EH (cell line): Measurements from ENCODE around the gene KRTAP4-9.
A peak's percentile ranks its signal among the peaks of the same experiment; 100 is the strongest.
"Not testable (repeated sequence)": the region's sequence is repeated elsewhere in the genome, so short reads cannot be mapped to it uniquely, and the experiment has no call there.

ENCODE experiments used
- DNase-seq: peaks from one replicate; pipeline ENCODE4 v3.0.0-alpha.2; 2015; ENCODE audit warnings: low read depth

The KRTAP4-9 gene

DNA sequence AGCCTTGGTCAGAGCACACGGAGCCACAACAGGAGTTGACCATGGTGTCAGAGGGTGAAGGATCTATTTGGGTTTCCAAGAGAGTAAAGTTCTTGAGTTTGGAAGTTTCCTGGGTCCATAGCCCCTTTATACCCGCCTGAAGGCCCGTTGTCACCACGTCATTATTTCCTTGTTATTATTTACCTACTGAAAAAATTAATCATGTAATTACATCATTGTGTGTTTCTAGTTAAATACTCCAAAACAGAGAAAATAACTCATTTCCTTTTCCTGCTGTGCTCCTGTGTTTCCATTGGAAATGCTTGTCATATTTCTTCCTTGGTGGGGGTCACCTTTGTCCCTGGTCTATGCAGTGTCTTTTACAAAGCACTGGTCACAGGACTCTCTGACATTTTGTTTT lies 7.1 kb upstream of the KRTAP4-9 start, which contains the start of gene KRTAP4-8:
TSS of gene KRTAP4-8 (minus strand) at position 101 of the 400 bp plus-strand sequence. CDS start at position 43, 58 bp downstream.
- DNase-seq: no peak

DNA sequence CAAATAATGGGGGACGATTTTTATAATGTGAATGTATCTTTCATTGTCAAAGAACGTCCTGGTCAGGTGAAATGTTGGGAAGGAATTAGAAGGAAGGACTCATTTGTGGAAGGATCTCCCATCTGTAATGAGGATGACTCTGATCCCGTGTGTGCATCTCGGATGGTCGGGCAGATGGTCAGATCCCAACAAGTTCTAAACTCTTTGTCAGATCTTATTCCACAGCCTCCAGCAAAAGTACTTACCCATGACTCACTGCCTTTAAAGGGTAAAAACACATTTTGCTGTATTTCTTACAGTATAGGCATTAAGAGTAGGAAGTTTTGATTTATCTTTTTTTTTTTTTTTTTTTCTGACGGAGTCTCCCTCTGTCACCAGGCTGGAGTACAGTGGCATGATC lies 6.7 kb upstream of the KRTAP4-9 start:
- DNase-seq: peak; percentile 94

DNA sequence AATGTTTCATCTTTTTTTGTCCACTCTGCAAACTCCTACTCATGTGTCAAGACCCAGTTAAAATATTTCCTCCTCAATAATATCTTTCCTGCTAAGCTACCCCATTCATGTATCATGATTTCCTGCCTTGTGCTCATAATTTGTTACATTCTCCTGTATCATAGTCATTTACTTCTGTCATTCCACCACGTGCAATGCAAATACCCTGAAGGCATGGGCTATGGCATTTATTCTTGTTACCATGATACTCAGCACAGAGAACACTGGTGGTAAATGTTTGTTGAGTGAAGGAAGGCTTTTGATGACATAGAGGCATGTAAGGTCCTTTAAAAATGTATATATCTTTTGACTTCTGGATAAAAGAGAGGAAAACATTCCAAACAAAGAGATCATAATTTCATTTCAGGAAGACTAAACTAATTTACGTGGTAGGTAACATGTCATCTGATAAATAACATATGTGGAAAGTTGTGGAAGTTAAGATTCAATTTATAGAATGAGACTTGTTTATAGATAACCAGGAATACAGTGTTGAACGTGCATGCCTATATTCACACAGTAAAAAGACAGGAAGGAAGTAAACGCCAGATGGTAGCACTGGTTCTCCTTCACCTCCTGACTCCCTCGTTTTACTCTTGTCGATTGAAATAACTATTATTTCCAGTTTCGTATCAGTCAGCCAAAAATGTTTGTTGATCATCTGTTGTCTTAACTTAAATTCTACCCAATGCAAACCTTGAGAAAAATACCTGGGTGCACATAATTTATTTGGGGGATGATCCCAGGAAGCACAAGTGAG lies 5.3 kb upstream of the KRTAP4-9 start:
- peak; percentile 97 for DNase-seq

DNA sequence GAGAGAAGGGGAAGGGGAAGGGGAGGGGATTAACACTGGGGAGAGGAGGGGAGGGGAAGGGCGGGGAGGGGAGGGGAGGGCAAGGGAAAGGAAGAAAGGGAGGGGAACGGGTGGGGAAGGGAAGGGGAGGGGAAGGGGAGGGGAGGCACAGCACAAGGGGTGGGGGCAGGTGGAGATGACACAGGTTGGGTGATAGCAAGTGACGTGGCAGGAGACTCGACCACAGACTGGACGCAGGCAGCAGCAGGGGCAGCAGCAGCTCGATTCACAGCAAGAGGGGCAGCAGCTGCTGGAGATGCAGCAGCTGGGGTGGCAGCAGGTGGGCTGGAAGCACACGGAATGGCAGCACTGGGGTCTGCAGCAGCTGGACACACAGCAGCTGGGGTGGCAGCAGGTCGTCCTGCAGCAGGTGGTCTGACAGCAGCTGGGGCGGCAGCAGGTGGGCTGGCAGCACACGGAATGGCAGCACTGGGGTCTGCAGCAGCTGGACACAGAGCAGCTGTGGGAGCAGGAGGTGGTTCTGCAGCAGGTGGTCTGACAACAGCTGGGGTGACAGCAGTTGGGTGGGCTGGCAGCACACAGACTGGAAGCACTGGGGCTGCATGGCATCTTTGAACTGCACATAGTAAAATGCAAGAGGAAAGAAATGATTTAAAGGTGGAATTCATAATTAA lies 3.5 kb upstream of the KRTAP4-9 start, which contains the start of gene KRTAP4-16:
TSS of gene KRTAP4-16 (minus strand) at position 624 of the 674 bp plus-strand sequence. CDS start at position 624, 0 bp downstream.
- no peak for DNase-seq

DNA sequence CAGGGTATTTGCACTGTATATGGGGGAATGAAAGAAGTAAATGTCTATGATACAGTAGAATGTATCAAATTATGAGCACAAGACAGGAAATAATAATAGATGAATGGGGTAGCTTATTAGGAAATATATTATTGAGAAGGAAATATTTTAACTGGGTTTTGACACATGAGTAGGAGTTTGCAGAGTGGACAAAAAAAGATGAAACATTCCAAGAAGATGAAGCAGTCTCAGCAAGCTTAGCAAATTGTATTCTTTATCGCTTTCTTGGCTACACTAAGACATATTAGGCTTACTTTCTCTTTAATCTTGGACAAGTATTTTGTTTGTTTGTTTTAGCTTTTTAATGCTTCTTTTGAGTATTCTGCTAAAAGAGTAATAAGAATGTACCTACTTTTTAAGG lies 1.3 kb upstream of the KRTAP4-9 start:
- DNase-seq: peak; percentile 55

DNA sequence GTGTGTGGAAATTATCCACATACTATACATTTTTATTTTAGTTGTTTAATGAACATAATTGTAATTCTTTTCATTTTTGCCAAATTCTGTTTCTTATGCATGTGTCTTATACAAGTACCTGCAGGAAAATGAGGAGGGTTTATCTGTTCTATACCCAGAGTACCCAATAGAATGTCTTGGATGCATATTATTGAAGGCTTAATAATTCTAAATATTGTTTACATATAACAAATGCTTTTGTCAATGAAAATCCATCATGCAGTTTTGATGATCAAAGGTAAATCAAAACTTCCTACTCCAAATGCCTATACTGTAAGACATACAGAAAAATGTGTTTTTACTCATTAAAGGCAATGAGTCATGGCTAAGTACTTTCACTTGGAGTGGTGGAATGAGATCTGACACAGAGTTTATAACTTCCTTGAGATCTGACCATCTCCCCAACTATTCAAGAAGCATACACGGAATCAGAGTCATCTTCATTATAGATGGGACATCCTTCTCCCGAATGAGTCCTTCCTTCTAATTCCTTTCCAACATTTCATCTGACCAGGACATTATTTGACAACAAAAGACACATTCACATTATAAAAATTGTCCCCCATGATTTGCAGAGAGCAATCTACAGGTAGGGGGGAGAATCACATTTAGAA lies 677 bp upstream of the KRTAP4-9 start:
- DNase-seq: peak; percentile 87

DNA sequence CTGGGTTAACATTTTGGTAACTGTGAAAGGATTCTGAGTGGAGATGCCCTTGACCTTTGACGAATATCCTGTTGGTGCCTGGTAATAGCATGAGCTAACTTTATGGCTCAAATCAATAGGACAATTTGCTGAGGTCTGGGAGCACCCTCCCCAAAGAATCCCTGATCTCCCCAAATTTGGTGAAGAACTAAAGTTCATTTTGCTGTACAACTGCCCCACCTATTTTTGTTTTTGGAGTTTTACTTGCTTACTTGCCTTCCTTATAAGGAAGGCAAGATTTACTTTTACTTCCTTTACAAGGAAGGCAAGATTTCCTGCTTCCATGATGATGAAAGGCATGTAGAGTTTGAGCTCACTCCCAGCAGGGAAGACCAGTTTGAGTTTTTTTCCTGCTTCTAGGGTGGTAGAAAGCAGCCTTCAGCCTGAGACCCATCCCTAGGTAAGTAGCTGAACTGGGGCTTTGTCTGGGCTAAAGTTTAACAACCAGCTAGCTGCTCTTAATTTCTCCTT lies 2.8 kb downstream of the KRTAP4-9 start:
- peak; percentile 78 for DNase-seq

DNA sequence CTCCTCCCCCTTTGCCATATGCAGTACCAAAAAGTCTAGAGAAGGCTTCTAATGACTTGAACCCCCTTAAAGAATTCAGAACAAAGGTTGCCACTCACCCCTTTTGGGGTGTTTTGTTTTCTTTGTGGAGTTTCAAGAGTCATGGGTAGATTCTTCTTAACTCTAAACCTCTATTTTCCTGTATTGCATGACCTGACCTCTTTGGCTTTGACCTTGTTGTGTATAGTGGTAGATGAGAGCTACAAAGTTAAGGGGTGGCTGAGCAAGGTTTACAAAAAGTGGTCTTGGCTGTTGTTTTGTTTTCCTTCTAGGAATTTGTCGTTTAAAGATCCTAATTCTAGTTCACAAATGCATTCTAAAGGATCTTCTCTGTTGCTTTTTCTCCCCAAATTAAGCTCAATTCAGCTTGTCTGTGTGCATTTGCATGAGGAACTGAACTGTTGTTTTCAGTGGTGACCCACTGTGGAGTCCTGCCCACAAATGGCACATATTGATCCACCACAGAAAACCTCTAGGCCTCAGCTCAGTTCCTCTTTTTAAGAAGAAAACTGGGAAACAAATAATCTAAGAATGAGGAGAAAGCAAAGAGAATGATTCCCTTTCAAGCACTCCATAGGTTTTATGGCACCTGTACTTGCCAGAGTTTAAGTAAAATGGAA lies 3.7 kb downstream of the KRTAP4-9 start:
- DNase-seq: not testable (repeated sequence)

DNA sequence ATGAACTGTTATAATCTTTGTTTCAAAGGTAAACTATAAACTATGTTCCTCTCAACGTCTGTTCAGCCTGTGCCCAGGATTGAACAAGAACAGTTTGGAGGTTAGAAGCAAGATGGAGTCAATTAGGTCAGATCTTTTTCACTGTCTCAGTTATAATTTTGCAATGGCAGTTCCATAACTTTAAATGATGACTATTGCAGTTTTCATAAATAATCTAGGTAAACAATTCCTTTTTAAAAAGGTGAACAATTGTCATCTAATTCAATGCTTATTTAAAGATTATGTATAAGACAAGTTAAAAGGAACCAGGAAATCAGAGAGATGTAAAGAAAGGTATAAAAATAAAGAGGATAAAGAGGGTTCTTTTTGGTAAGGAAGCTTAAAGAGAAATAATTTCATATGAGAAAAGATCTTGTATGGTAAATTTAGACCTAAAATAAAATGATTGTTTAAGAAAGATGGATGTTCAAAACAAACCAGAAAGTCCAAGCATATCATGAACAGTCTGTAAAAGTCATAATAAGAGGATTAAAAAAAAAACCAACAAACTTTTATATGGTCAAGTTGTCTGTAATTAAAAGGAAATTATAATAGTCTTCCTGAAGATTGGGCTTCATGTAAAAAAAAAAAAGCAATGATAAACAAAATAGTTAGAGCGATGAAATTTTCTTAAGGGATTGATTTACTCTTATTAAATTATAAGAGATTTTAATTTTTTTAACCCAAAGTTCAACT lies 6.1 kb downstream of the KRTAP4-9 start:
- DNase-seq: no peak

DNA sequence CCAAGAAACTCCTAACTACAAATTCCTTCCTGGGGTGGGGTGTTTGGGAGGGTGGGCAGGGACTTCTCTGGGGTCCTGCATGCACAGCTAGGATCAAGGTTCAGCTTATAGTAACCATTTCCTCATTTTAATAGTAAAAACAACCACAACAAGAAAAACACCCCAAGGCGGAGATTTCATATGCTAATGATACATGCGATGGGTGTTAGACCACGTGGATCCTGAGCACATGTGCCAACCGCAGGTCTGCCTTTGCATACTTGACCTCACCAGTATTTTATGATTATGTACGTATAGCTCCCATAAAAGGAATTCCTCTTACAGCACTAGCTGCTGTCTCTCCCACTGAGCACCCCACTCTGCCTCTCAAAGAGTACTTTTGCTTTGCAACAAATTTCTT lies 11.1 kb downstream of the KRTAP4-9 start:
- peak; percentile 71 for DNase-seq

DNA sequence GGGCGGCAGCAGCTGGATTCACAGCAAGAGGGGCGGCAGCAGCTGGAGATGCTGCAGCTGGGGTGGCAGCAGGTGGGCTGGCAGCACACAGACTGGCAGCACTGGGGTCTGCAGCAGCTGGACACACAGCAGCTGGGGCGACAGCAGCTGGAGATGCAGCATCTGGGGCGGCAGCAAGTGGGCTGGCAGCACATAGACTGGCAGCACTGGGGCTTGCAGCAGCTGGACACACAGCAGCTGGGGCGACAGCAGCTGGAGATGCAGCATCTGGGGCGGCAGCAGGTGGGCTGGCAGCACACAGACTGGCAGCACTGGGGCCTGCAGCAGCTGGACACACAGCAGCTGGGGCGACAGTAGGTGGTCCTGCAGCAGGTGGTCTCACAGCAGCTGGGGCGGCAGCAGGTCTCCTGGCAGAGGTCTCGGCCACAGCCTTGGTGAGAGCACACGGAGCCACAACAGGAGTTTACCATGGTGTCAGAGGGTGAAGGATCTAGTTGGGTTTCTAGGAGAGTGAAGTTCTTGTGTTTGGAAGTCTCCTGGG lies 12.7 kb downstream of the KRTAP4-9 start, which contains the start of gene KRTAP4-11:
TSS of gene KRTAP4-11 (minus strand) at position 528 of the 541 bp plus-strand sequence. CDS start at position 470, 58 bp downstream.
- DNase-seq: peak; percentile 29

DNA sequence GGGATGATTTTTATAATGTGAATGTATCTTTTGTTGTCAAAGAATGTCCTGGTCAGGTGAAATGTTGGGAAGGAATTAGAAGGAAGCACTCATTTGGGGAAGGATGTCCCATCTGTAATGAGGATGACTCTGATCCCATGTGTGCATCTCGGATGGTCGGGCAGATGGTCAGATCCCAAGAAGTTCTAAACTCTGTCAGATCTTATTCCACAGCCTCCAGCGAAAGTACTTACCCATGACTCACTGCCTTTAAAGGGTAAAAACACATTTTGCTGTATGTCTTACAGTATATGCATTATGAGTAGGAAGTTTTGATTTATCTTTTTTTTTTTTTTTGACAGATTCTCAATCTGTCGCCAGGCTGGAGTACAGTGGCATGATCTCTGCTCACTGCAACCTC lies 13.5 kb downstream of the KRTAP4-9 start:
- peak; percentile 81 for DNase-seq

DNA sequence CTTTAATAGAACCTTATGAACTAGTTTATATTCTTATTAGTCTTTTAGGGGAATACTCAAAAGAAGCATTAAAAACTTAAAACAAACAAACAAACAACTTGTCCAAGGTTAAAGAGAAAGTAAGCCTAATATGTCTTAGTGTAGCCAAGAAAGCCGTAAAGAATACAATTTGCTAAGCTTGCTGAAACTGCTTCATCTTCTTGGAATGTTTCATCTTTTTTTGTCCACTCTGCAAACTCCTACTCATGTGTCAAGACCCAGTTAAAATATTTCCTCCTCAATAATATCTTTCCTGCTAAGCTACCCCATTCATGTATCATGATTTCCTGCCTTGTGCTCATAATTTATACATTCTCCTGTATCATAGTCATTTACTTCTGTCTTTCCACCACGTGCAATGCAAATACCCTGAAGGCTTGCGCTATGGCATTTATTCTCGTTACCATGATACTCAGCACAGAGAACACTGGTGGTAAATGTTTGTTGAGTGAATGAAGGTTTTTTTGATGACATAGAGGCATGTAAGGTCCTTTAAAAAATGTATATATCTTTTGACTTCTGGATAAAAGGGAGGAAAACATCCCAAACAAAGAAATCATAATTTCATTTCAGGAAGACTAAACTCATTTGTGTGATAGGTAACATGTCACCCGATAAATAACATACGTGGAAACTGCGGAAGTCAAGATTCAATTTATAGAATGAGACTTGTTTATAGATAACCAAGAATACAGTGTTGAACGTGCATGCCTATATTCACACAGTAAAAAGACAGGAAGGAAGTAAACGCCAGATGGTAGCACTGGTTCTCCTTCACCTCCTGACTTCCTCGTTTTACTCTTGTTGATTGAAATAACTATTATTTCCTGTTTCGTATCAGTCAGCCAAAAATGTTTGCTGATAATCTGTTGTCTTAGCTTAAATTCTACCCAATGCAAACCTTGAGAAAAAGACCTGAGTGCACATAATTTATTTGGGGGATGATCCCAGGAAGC lies 14.8 kb downstream of the KRTAP4-9 start:
- peak; percentile 70 for DNase-seq

DNA sequence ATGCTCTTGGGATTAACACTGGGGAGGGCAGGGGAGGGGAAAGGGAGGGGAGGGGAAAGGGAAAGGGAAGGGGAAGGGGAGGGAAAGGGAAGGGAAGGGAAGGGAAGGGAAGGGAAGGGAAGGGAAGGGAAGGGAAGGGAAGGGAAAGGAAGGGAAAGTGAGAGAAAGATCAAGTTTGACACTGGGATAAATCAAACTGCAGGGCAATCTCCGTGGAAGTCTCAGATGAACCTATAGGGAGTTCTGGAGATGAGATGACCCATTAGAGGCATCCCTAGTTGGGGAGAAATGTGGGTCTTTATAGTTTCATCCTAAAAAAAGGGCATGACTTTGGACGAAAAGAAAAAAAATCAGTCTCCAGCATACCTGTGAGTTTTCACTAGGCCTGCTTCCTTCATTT lies 16.6 kb downstream of the KRTAP4-9 start:
- no peak for DNase-seq

DNA sequence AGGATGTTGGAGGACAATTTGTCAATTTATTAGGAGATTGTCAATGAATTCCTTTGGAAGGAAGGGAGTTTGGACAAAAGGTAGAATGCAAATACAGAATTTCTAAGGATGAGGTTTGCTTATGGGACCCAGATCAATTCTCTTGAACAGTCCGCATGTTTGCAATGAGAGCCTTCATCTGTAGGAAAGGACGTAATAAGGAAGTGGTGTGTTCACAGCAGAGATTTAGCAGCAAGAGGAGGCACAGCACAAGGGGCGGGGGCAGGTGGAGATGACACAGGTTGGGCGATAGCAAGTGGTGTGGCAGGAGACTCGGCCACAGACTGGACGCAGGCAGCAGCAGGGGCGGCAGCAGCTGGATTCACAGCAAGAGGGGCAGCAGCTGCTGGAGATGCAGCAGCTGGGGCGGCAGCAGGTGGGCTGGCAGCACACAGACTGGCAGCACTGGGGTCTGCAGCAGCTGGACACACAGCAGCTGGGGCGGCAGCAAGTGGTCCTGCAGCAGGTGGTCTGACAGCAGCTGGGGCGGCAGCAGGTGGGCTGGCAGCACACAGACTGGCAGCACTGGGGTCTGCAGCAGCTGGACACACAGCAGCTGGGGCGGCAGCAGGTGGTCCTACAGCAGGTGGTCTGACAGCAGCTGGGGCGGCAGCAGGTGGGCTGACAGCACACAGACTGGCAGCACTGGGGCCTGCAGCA lies 18.3 kb downstream of the KRTAP4-9 start:
- not testable (repeated sequence) for DNase-seq

DNA sequence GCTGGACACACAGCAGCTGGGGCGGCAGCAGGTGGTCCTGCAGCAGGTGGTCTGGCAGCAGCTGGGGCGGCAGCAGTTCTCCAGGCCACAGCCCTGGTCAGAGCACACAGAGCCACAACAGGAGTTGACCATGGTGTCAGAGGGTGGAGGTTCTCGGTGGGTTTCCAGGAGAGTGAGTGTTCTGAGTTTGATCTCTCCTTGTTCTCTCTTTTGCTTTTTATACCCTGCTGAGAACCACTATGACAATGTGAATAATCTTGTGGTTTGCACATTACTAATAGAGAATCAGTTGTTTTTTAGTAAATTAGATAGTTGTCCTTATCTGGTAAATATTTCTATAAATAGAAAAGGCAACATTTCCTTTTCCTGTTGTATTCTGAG lies 18.8 kb downstream of the KRTAP4-9 start, which contains the start of gene KRTAP4-12:
TSS of gene KRTAP4-12 (minus strand) at position 192 of the 381 bp plus-strand sequence. CDS start at position 132, 60 bp downstream.
- peak; percentile 36 for DNase-seq

DNA sequence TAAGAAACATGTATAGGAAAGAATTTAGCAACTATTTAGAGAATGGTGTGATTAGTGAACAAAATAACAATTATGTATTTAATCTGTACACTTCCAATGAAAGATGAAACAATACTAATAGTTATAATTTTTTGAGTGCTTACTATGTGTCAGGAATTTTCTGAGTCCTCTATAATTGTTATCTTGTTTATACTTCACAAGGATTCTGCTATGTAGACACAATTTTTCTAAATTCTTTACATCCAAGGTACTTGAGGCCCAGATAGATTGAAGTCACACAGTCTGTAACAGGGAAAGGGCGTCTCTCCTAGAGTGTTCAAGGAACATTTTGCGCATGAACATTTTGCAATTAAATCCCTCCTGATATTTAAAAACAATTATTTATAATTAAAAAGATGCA lies 19.9 kb downstream of the KRTAP4-9 start:
- DNase-seq: no peak

DNA sequence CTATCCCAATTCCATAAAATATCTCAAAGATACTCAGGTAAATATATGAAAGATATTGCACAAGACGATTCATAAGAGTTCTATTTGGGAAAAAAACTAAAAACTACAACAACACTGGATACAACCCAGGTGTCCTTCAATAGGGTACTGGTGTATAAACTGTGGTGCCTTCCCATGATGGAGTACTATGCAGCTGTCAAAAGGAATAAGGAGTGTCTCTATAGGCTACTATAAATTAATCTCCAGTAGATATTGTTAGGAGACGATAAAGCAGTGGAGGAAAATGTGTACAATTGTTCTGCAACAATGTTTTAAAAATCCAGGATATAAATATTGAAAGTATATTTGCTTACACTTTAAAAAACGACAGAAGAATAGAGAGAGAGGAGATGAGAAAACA lies 21.2 kb downstream of the KRTAP4-9 start:
- DNase-seq: no peak

DNA sequence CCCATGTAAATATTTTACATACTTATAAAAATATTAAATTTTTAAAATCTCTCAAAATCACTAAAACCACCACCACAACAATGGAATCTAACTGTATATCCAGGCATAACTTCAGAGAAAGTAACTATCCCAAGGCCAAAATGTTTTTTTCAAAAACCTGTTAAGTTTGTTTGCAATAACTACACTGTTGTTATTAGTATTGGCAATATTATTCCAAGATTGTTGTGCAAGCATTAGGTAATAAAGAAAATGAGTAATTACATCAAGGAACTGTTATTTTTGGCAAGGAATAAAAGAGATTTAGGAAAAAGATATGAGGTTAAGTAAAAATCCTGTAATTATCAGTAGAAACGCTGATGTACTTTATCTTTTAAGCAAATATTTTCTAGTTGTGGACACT lies 22.2 kb downstream of the KRTAP4-9 start:
- DNase-seq: no peak
